Trophoblast cell (in vitro differentiated cells and primary cell): Measurements from ENCODE around the gene C1orf198.
A peak's percentile ranks its signal among the peaks of the same experiment; 100 is the strongest.

ENCODE experiments used
- DNase-seq, 2 donors: peaks; one replicate each; pipeline ENCODE4 v3.0.0-alpha.2; 2016
- H2AFZ ChIP-seq: 2 replicates; pipeline ENCODE4 v1.6.1; 2013; ENCODE audit warnings: low read length, moderate library complexity, mild to moderate bottlenecking; ENCODE audit not compliant: insufficient read depth, poor library complexity
- H2AK5ac ChIP-seq: 2 replicates; pipeline ENCODE4 v1.6.1; 2013; ENCODE audit warnings: mild to moderate bottlenecking, low read length
- H2BK120ac ChIP-seq: 2 replicates; pipeline ENCODE4 v1.6.1; 2013; ENCODE audit warnings: low read length, mild to moderate bottlenecking, moderate library complexity; ENCODE audit not compliant: insufficient read depth, poor library complexity
- H2BK12ac ChIP-seq: 2 replicates; pipeline ENCODE4 v1.6.1; 2013; ENCODE audit warnings: mild to moderate bottlenecking, low read length, moderate library complexity
- H2BK5ac ChIP-seq: 2 replicates; pipeline ENCODE4 v1.6.1; 2013; ENCODE audit warnings: low read length, low read depth, moderate library complexity, mild to moderate bottlenecking; ENCODE audit not compliant: poor library complexity
- H3K14ac ChIP-seq: 2 replicates; pipeline ENCODE4 v1.6.1; 2013; ENCODE audit warnings: mild to moderate bottlenecking, low read length
- H3K18ac ChIP-seq: 2 replicates; pipeline ENCODE4 v1.6.1; 2013; ENCODE audit warnings: mild to moderate bottlenecking, low read length
- H3K23ac ChIP-seq: 2 replicates; pipeline ENCODE4 v1.6.1; 2013; ENCODE audit warnings: low read length
- H3K27ac ChIP-seq: 2 replicates; pipeline ENCODE4 v1.5.1; 2013; ENCODE audit warnings: low read depth, mild to moderate bottlenecking, inconsistent platforms, low read length, moderate library complexity
- H3K27me3 ChIP-seq: 2 replicates; pipeline ENCODE4 v1.6.1; 2013; ENCODE audit warnings: inconsistent platforms, mild to moderate bottlenecking, low read length, moderate library complexity; ENCODE audit not compliant: insufficient read depth
- H3K36me3 ChIP-seq, 2 experiments: 1 replicate in 1 of 2; 2 replicates in 1 of 2; pipeline ENCODE4 v1.6.1; 2013; ENCODE audit warnings: low read length in 2 of 2, mild to moderate bottlenecking in 2 of 2, moderate library complexity in 1 of 2; ENCODE audit not compliant: insufficient read depth in 2 of 2, control insufficient read depth in 1 of 2
- H3K4ac ChIP-seq: 2 replicates; pipeline ENCODE4 v1.6.1; 2013; ENCODE audit warnings: low read depth, mild to moderate bottlenecking, low read length, moderate library complexity
- H3K4me1 ChIP-seq, 2 experiments: 1 replicate in 1 of 2; 2 replicates in 1 of 2; pipeline ENCODE4 v1.6.1; 2013; ENCODE audit warnings: low read length in 2 of 2, mild to moderate bottlenecking in 2 of 2, moderate library complexity in 1 of 2; ENCODE audit not compliant: insufficient read depth in 2 of 2, control insufficient read depth in 1 of 2
- H3K4me2 ChIP-seq: 2 replicates; pipeline ENCODE4 v1.6.1; 2013; ENCODE audit warnings: inconsistent platforms, mild to moderate bottlenecking, low read length, moderate library complexity
- H3K4me3 ChIP-seq: 2 replicates; pipeline ENCODE4 v1.5.1; 2013; ENCODE audit warnings: mild to moderate bottlenecking, low read depth, low read length, inconsistent platforms
- H3K79me1 ChIP-seq: one replicate; pipeline ENCODE4 v1.6.1; 2013; ENCODE audit warnings: low read length
- H3K79me2 ChIP-seq: 2 replicates; pipeline ENCODE4 v1.6.1; 2013; ENCODE audit warnings: low read length, mild to moderate bottlenecking; ENCODE audit not compliant: control insufficient read depth, insufficient read depth, poor library complexity
- H3K9ac ChIP-seq: 2 replicates; pipeline ENCODE4 v1.6.1; 2013; ENCODE audit warnings: mild to moderate bottlenecking, low read length
- H3K9me3 ChIP-seq: 2 replicates; pipeline ENCODE4 v1.6.1; 2013; ENCODE audit warnings: low read depth, mild to moderate bottlenecking, control low read depth, inconsistent platforms, low read length; ENCODE audit not compliant: insufficient read depth
- H4K12ac ChIP-seq: 2 replicates; pipeline ENCODE4 v1.6.1; 2013; ENCODE audit warnings: low read depth, mild to moderate bottlenecking, low read length, moderate library complexity
- H4K8ac ChIP-seq: 2 replicates; pipeline ENCODE4 v1.6.1; 2013; ENCODE audit warnings: low read depth, mild to moderate bottlenecking, low read length, moderate library complexity
- H4K91ac ChIP-seq: one replicate; pipeline ENCODE4 v1.6.1; 2013; ENCODE audit warnings: low read depth, mild to moderate bottlenecking, low read length, moderate library complexity
- WGBS: extraction: QIAGEN DNeasy Blood & Tissue Kit; methylation state at CpG from one replicate; pipeline ENCODE4 v1.1.7; 2013; ENCODE audit warnings: missing lambda C conversion rate; ENCODE audit not compliant: insufficient read length, insufficient coverage; ENCODE audit errors: extremely low coverage; 5-methylcytosine and 5-hydroxymethylcytosine counted together

C1orf198 gene

GRCh38 chr1:230853731-230854130 is 14.6 kb downstream of the C1orf198 start:
- Histone ChIP-seq H4K12ac (no peak overlapping the region), H3K9me3 (peaks cover 3% of the 10 kb centered on the region), H3K4ac (no peak overlapping the region), H3K27ac (no peak overlapping the region), H3K27me3 (no peaks in the 10 kb centered on the region), H3K14ac (no peak overlapping the region), H3K4me2 (no peak overlapping the region), H3K23ac (no peak overlapping the region), H2AFZ (no peak overlapping the region), H3K4me3 (no peak overlapping the region), H2AK5ac (no peak overlapping the region), H3K9ac (no peak overlapping the region), H3K79me2 (peaks cover 24% of the 10 kb centered on the region), H2BK5ac (no peak overlapping the region), H2BK120ac (no peak overlapping the region), H3K18ac (no peak overlapping the region), H4K91ac (no peak overlapping the region), H2BK12ac (no peak overlapping the region), H3K4me1 (peaks cover 52 to 60% of the 10 kb centered on the region in 2 experiments), H3K36me3 (peaks cover 18 to 30% of the 10 kb centered on the region in 2 experiments), H4K8ac (no peak overlapping the region), H3K79me1 (peaks cover 58% of the 10 kb centered on the region)
- no peak for DNase-seq
- no CpG with 5 or more reads among the region's 3 CpGs for WGBS

GRCh38 chr1:230852959-230853358 is 15.4 kb downstream of the C1orf198 start:
- Histone ChIP-seq H3K27ac (peak overlapping the region; percentile 2), H2BK12ac (peak overlapping the region; percentile 23), H2BK5ac (peak overlapping the region; percentile 0), H3K4me2 (no peak overlapping the region), H3K4ac (no peak overlapping the region), H2BK120ac (peak overlapping the region; percentile 4), H3K9ac (no peak overlapping the region), H3K79me1 (peaks cover 56% of the 10 kb centered on the region), H2AK5ac (no peak overlapping the region), H3K79me2 (peaks cover 25% of the 10 kb centered on the region), H3K36me3 (peaks cover 18 to 30% of the 10 kb centered on the region in 2 experiments), H3K27me3 (no peaks in the 10 kb centered on the region), H3K14ac (no peak overlapping the region), H2AFZ (no peak overlapping the region), H3K9me3 (peaks cover 3% of the 10 kb centered on the region), H4K91ac (no peak overlapping the region), H3K4me1 (peaks cover 50 to 56% of the 10 kb centered on the region in 2 experiments), H4K12ac (no peak overlapping the region), H4K8ac (no peak overlapping the region), H3K18ac (peak overlapping the region; percentile 13), H3K23ac (no peak overlapping the region), H3K4me3 (no peak overlapping the region)
- no peak for DNase-seq
- no CpG with 5 or more reads among the region's 8 CpGs for WGBS

GRCh38 chr1:230851291-230851691 is 17.0 kb downstream of the C1orf198 start:
- peak overlapping the region; percentile 93 for H3K18ac ChIP-seq
- peak overlapping the region; percentile 32 for H3K4me2 ChIP-seq
- H3K9me3 ChIP-seq, result peaks cover 3% of the 10 kb centered on the region
- peaks cover 18 to 31% of the 10 kb centered on the region in 2 experiments for H3K36me3 ChIP-seq
- H3K23ac ChIP-seq, result no peak overlapping the region
- peaks cover 20% of the 10 kb centered on the region for H3K79me2 ChIP-seq
- H3K27me3 ChIP-seq, result no peaks in the 10 kb centered on the region
- H3K27ac ChIP-seq, result peak overlapping the region; percentile 98
- H4K8ac ChIP-seq, result peak overlapping the region; percentile 84
- H4K91ac ChIP-seq, result peak overlapping the region; percentile 96
- no peak overlapping the region for H3K4ac ChIP-seq
- peaks cover 45% of the 10 kb centered on the region in 2 experiments for H3K4me1 ChIP-seq
- H2BK120ac ChIP-seq, result peak overlapping the region; percentile 100
- H3K9ac ChIP-seq, result no peak overlapping the region
- peak overlapping the region; percentile 92 for H2AK5ac ChIP-seq
- H2AFZ ChIP-seq, result peak overlapping the region; percentile 50
- peak overlapping the region; percentile 88 for H3K14ac ChIP-seq
- no CpG with 5 or more reads among the region's 5 CpGs for WGBS
- peak overlapping the region; percentile 98 for H2BK5ac ChIP-seq
- no peak overlapping the region for H4K12ac ChIP-seq
- H3K79me1 ChIP-seq, result peaks cover 46% of the 10 kb centered on the region
- H3K4me3 ChIP-seq, result no peak overlapping the region
- peak overlapping the region; percentile 94 for H2BK12ac ChIP-seq
- peak; percentile 46 to 57 for DNase-seq

DNA sequence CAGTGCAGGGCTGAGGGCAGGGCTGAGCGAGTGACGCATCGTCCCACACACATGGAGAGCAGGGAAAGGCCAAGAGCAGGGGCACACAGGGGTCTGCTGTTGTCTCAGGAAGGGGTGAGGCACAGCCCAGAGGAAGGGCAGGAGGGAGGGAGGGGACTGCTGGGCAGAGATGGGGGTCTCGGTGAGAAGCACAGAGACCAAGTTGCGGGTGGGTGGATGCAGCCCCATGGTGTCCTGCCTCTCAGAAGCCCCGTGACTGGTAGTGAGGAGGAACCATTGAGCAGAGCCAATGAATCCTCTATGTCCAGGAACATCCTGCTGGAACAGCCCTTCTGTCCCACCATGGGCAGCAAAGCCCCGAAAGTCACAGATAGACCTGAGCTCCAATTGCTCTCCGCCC is 17.8 kb downstream of the C1orf198 start:
- peaks cover 3% of the 10 kb centered on the region for H3K9me3 ChIP-seq
- H2BK12ac ChIP-seq, result peak overlapping the region; percentile 100
- H3K4me2 ChIP-seq, result no peak overlapping the region
- H3K36me3 ChIP-seq, result peaks cover 18 to 33% of the 10 kb centered on the region in 2 experiments
- peak overlapping the region; percentile 100 for H4K91ac ChIP-seq
- peak overlapping the region; percentile 100 for H2AK5ac ChIP-seq
- peaks cover 38 to 39% of the 10 kb centered on the region in 2 experiments for H3K4me1 ChIP-seq
- H4K12ac ChIP-seq, result peak overlapping the region; percentile 85
- no peak overlapping the region for H3K23ac ChIP-seq
- H3K79me1 ChIP-seq, result peaks cover 41% of the 10 kb centered on the region
- H4K8ac ChIP-seq, result peak overlapping the region; percentile 96
- H3K14ac ChIP-seq, result peak overlapping the region; percentile 99
- H3K9ac ChIP-seq, result no peak overlapping the region
- WGBS, result no CpG with 5 or more reads among the region's 8 CpGs
- peak overlapping the region; percentile 98 for H2BK5ac ChIP-seq
- peak overlapping the region; percentile 100 for H3K18ac ChIP-seq
- no peaks in the 10 kb centered on the region for H3K27me3 ChIP-seq
- H3K4me3 ChIP-seq, result peak overlapping the region; percentile 3
- peak overlapping the region; percentile 93 for H2AFZ ChIP-seq
- DNase-seq, result no peak
- H2BK120ac ChIP-seq, result peak overlapping the region; percentile 100
- peaks cover 20% of the 10 kb centered on the region for H3K79me2 ChIP-seq
- H3K27ac ChIP-seq, result peak overlapping the region; percentile 97
- peak overlapping the region; percentile 98 for H3K4ac ChIP-seq
